Dermis microvascular lymphatic vessel endothelial cell (primary cell): ENCODE data around the gene KRTAP16-1. TPM values are rescaled to one million over a fixed set of nuclear protein-coding genes. Genes with fewer than 3 reads are reported as not detected.

Source experiments
- total RNA-seq: library from RNA; depleted of rRNA; stranded (reverse); fragments of >200 nt; gene quantifications from 2 replicates; pipeline ENCODE4 v1.2.1, GENCODE V29; 2014

The KRTAP16-1 gene
- total RNA-seq, 1 donor from 2014 or later, result not detected

Other genes starting within 250 kb of the KRTAP16-1 start
- gene KRTAP2-3, start 249.2 kb downstream of the KRTAP16-1 start, total RNA-seq, result not detected in 2 replicates
- gene KRTAP2-4, start 243.4 kb downstream of the KRTAP16-1 start, total RNA-seq, result not detected in 2 replicates
- gene KRTAP4-7, start 225.2 kb downstream of the KRTAP16-1 start, total RNA-seq, result not detected in 2 replicates
- gene KRTAP4-8, start 211.2 kb downstream of the KRTAP16-1 start, total RNA-seq, result not detected in 2 replicates
- gene KRTAP4-16, start 207.1 kb downstream of the KRTAP16-1 start, total RNA-seq, result not detected in 2 replicates
- not detected in 2 replicates for gene KRTAP4-9, start 203.9 kb downstream of the KRTAP16-1 start, total RNA-seq
- not detected in 2 replicates for gene KRTAP4-11, start 190.9 kb downstream of the KRTAP16-1 start, total RNA-seq
- gene KRTAP4-12, start 185.1 kb downstream of the KRTAP16-1 start, total RNA-seq, result not detected in 2 replicates
- gene KRTAP4-6, start 168.8 kb downstream of the KRTAP16-1 start, total RNA-seq, result not detected in 2 replicates
- gene KRTAP4-5, start 159.5 kb downstream of the KRTAP16-1 start, total RNA-seq, result not detected in 2 replicates
- gene KRTAP4-4, start 148.6 kb downstream of the KRTAP16-1 start, total RNA-seq, result not detected in 2 replicates
- gene KRTAP4-3, start 141.1 kb downstream of the KRTAP16-1 start, total RNA-seq, result not detected in 2 replicates
- not detected in 2 replicates for gene KRTAP4-2, start 131.1 kb downstream of the KRTAP16-1 start, total RNA-seq
- not detected in 2 replicates for gene KRTAP4-1, start 124.4 kb downstream of the KRTAP16-1 start, total RNA-seq
- not detected in 2 replicates for gene KRTAP9-1, start 119.4 kb downstream of the KRTAP16-1 start, total RNA-seq
- not detected in 2 replicates for gene KRTAP9-2, start 82.7 kb downstream of the KRTAP16-1 start, total RNA-seq
- not detected in 2 replicates for gene KRTAP9-3, start 76.9 kb downstream of the KRTAP16-1 start, total RNA-seq
- gene KRTAP9-8, start 71.3 kb downstream of the KRTAP16-1 start, total RNA-seq, result not detected in 2 replicates
- not detected in 2 replicates for gene KRTAP9-4, start 59.6 kb downstream of the KRTAP16-1 start, total RNA-seq
- not detected in 2 replicates for gene KRTAP9-9, start 53.9 kb downstream of the KRTAP16-1 start, total RNA-seq
- not detected in 2 replicates for gene KRTAP9-6, start 43.9 kb downstream of the KRTAP16-1 start, total RNA-seq
- gene KRTAP9-7, start 33.6 kb downstream of the KRTAP16-1 start, total RNA-seq, result not detected in 2 replicates
- not detected in 2 replicates for gene KRTAP29-1, start 6.5 kb downstream of the KRTAP16-1 start, total RNA-seq
- gene KRTAP17-1, start 6.4 kb upstream of the KRTAP16-1 start, total RNA-seq, result not detected in 2 replicates
- not detected in 2 replicates for gene KRT33A, start 41.5 kb upstream of the KRTAP16-1 start, total RNA-seq
- not detected in 2 replicates for gene KRT33B, start 60.5 kb upstream of the KRTAP16-1 start, total RNA-seq
- gene KRT34, start 73.0 kb upstream of the KRTAP16-1 start, total RNA-seq, result under 0.01 TPM in 1 of 2 replicates, not detected in the other
- not detected in 2 replicates for gene KRT31, start 88.3 kb upstream of the KRTAP16-1 start, total RNA-seq
- gene KRT37, start 115.3 kb upstream of the KRTAP16-1 start, total RNA-seq, result not detected in 2 replicates
- gene KRT38, start 131.7 kb upstream of the KRTAP16-1 start, total RNA-seq, result not detected in 2 replicates
- not detected in 2 replicates for gene KRT32, start 158.1 kb upstream of the KRTAP16-1 start, total RNA-seq
- gene KRT35, start 171.8 kb upstream of the KRTAP16-1 start, total RNA-seq, result not detected in 2 replicates
- 0.38 TPM in 1 of 2 replicates, not detected in the other for gene KRT36, start 180.6 kb upstream of the KRTAP16-1 start, total RNA-seq
- gene KRT13, start 196.3 kb upstream of the KRTAP16-1 start, total RNA-seq, result not detected in 2 replicates
- gene KRT15, start 209.6 kb upstream of the KRTAP16-1 start, total RNA-seq, result 0.13 and 1.2 TPM in 2 replicates
- gene KRT19, start 219.0 kb upstream of the KRTAP16-1 start, total RNA-seq, result 4.2 and 11.3 TPM in 2 replicates